OCI-LY3 (cell line): ENCODE measurements around the gene FBXW8.

ENCODE experiments used
- H2AFZ ChIP-seq: fragments of 200-600, 300-600 bp; shearing (Covaris generic); 2 replicates; pipeline ENCODE4 v1.6.0; 2014; ENCODE audit warnings: antibody characterized with exemption, low read depth, low read length
- H3K27ac ChIP-seq: fragments of 200-600, 300-600 bp; sonication (generic); 2 replicates; pipeline ENCODE4 v1.5.1; 2014; ENCODE audit warnings: mild to moderate bottlenecking, low read length, moderate library complexity, mixed read lengths
- H3K27me3 ChIP-seq: fragments of 200-600, 300-600 bp; sonication (generic); 2 replicates; pipeline ENCODE4 v1.6.1; 2014; ENCODE audit warnings: low read depth, low read length, mixed read lengths
- H3K36me3 ChIP-seq: fragments of 200-600, 300-600 bp; sonication (generic); replicated peaks from 2 replicates; pipeline ENCODE3; 2014; ENCODE audit warnings: low read depth, low read length, mixed read lengths
- H3K4me1 ChIP-seq: fragments of 300-600, 200-600 bp; sonication (generic); 2 replicates; pipeline ENCODE4 v1.6.1; 2014; ENCODE audit warnings: low read length, mixed read lengths
- H3K4me2 ChIP-seq: fragments of 200-600, 300-600 bp; sonication (generic); 2 replicates; pipeline ENCODE4 v1.6.1; 2014; ENCODE audit warnings: low read length, mixed read lengths
- H3K4me3 ChIP-seq: fragments of 300-600, 200-600 bp; sonication (generic); 2 replicates; pipeline ENCODE4 v1.5.1; 2014; ENCODE audit warnings: antibody characterized with exemption, mild to moderate bottlenecking, low read length, moderate library complexity
- H3K79me2 ChIP-seq: fragments of 300-600, 200-600 bp; shearing (Covaris generic); 2 replicates; pipeline ENCODE4 v1.6.1; 2014; ENCODE audit warnings: mild to moderate bottlenecking, low read length, mixed read lengths
- H3K9ac ChIP-seq: fragments of 300-600, 200-600 bp; shearing (Covaris generic); 2 replicates; pipeline ENCODE4 v1.6.0; 2014; ENCODE audit warnings: mild to moderate bottlenecking, low read length, moderate library complexity
- H3K9me3 ChIP-seq: fragments of 200-600, 300-600 bp; shearing (Covaris generic); 2 replicates; pipeline ENCODE4 v1.6.1; 2014; ENCODE audit warnings: low read length, mixed read lengths; ENCODE audit not compliant: insufficient read depth
- H4K20me1 ChIP-seq: fragments of 200-600, 300-600 bp; sonication (generic); 2 replicates; pipeline ENCODE4 v1.6.1; 2016; ENCODE audit warnings: low read length, mixed read lengths; ENCODE audit not compliant: insufficient read depth
- CTCF ChIP-seq: fragments of 200-600, 300-600 bp; sonication (generic); IDR thresholded peaks from 2 replicates; pipeline ENCODE4 v1.5.1; 2014; ENCODE audit warnings: antibody characterized with exemption, low read length, low read depth
- EZH2phosphoT487 ChIP-seq: fragments of 200-600 bp; shearing (Covaris generic); IDR thresholded peaks from 2 replicates; pipeline ENCODE4 v1.6.1; 2018; ENCODE audit warnings: antibody characterized with exemption, mixed run types, low read depth

FBXW8 gene

DNA sequence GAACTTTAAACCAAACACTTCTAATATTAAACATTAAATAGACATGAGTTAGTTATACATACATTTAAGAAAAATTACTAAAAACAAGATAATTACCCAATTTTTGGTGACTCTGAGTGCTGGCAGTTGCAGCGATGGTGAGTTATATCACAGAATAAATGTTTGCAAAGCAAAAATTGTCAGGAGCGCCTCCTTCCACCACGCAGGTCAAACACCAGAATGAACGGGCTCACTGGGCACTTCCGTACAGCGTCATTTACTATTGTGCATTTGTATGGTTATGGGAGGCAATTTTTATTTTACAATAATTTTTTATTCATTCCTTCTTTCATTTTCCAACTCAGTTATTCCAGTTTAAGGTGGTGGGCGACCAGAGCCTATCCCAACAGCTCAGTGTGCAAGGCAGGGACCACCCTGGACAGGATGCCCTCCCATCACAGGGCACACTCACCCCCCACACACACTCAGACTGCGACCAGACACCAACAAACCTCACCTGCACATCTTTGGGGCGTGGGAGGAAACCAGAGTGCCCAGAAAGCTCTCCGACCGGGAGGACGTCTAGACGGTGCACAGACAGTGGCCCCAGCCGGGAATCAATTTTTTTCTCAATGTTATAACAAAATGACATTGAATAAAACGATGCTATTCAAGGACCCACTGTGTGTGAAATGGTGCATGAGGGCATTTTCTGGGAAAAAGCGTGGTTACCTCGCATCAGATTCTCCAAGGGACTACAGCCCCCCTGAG is 121.3 kb downstream of the FBXW8 start:
- H3K9ac ChIP-seq = no peak overlapping the region
- no peak overlapping the region for H3K4me3 ChIP-seq
- H2AFZ ChIP-seq = no peak overlapping the region
- H3K4me2 ChIP-seq = no peak overlapping the region
- no peaks in the 10 kb centered on the region for H3K9me3 ChIP-seq
- H4K20me1 ChIP-seq = no peaks in the 10 kb centered on the region
- peaks cover 5% of the 10 kb centered on the region; the same call in 1 of the 2 replicates for H3K4me1 ChIP-seq
- peaks cover 34% of the 10 kb centered on the region for H3K36me3 ChIP-seq
- no peaks in the 10 kb centered on the region for H3K79me2 ChIP-seq
- no peak for TF ChIP-seq CTCF
- H3K27ac ChIP-seq = no peak overlapping the region
- no peaks in the 10 kb centered on the region for H3K27me3 ChIP-seq

- H4K20me1 ChIP-seq = no peaks in the 10 kb centered on the region
- H3K4me2 ChIP-seq = no peak overlapping the region
- no peaks in the 10 kb centered on the region for H3K9me3 ChIP-seq
- H2AFZ ChIP-seq = no peak overlapping the region
- no peaks in the 10 kb centered on the region for H3K79me2 ChIP-seq
- no peak overlapping the region for H3K4me3 ChIP-seq
- TF ChIP-seq CTCF (no peak), EZH2phosphoT487 (no peak)
- no peak overlapping the region for H3K27ac ChIP-seq
- peaks cover 5% of the 10 kb centered on the region; the same call in 1 of the 2 replicates for H3K4me1 ChIP-seq
- H3K27me3 ChIP-seq = no peaks in the 10 kb centered on the region
- no peak overlapping the region for H3K9ac ChIP-seq
- H3K36me3 ChIP-seq = peaks cover 30% of the 10 kb centered on the region
Measured at GRCh38 chr12:117032593-117033381, 122.0 kb downstream of the FBXW8 start.

GRCh38 chr12:117033382-117034221 is 122.9 kb downstream of the FBXW8 start:
- no peaks in the 10 kb centered on the region for H3K27me3 ChIP-seq
- no peak overlapping the region for H3K27ac ChIP-seq
- H3K4me1 ChIP-seq = peaks cover 5% of the 10 kb centered on the region; the same call in 1 of the 2 replicates
- no peak for TF ChIP-seq EZH2phosphoT487
- no peak for TF ChIP-seq CTCF
- no peaks in the 10 kb centered on the region for H3K9me3 ChIP-seq
- H3K79me2 ChIP-seq = no peaks in the 10 kb centered on the region
- H2AFZ ChIP-seq = no peak overlapping the region
- H3K9ac ChIP-seq = no peak overlapping the region
- no peak overlapping the region for H3K4me2 ChIP-seq
- H4K20me1 ChIP-seq = no peaks in the 10 kb centered on the region
- H3K4me3 ChIP-seq = no peak overlapping the region
- H3K36me3 ChIP-seq = peaks cover 26% of the 10 kb centered on the region
